SK-N-SH (cell line): Measurements from ENCODE around the gene SRSF6. TPM values are rescaled to one million over a fixed set of nuclear protein-coding genes. Genes with fewer than 3 reads are reported as not detected.

Experiments
- CTCF ChIA-PET: fragments of 300-600, 350-600 bp; formaldehyde crosslinking; extraction: SDS; loops from one replicate; lab custom pipeline; 2021; lab: Yijun Ruan, JAX
- POLR2A ChIA-PET: fragments of 350-600 bp; sonication (Branson Sonifier 250); formaldehyde crosslinking; extraction: SDS; loops from one replicate; lab custom pipeline; 2020; ENCODE audit warnings: antibody characterized with exemption, inconsistent platforms; lab: Yijun Ruan, JAX
- DNase-seq: peaks from one replicate; pipeline ENCODE4 v3.0.0; 2012
- H2AFZ ChIP-seq: fragments of 200-600 bp; sonication (generic); 2 replicates; pipeline ENCODE4 v1.8.1; 2016; ENCODE audit warnings: antibody characterized with exemption, mild to moderate bottlenecking, low read depth
- H3F3A ChIP-seq: fragments of 200-600 bp; sonication (generic); replicated peaks from 2 replicates; pipeline ENCODE3; 2016; ENCODE audit warnings: antibody characterized with exemption, mild to moderate bottlenecking; ENCODE audit not compliant: insufficient read depth
- H3K27ac ChIP-seq, 2 experiments: fragments of 200-500 bp in 1 of 2; fragments of 200-600 bp in 1 of 2; sonication (Bioruptor generic) in 1 of 2; sonication (generic), shearing (Covaris generic) in 1 of 2; 2 replicates each; pipeline versions ENCODE4 v1.5.1 to v1.6.1; 2014 to 2016; ENCODE audit warnings: low read depth in 2 of 2, inconsistent platforms in 1 of 2, low read length in 1 of 2, mild to moderate bottlenecking in 1 of 2, mixed read lengths in 1 of 2
- H3K27me3 ChIP-seq: fragments of 200-600 bp; sonication (generic), shearing (Covaris generic); 2 replicates; pipeline ENCODE4 v1.6.1; 2016; ENCODE audit warnings: mixed run types; ENCODE audit not compliant: insufficient read depth
- H3K36me3 ChIP-seq, 2 experiments: fragments of 200-500 bp in 1 of 2; fragments of 200-600 bp in 1 of 2; sonication (Bioruptor generic) in 1 of 2; sonication (generic) in 1 of 2; replicated peaks in 1 of 2; 2 replicates each; pipeline versions ENCODE3 to v1.5.1; 2014 to 2016; ENCODE audit warnings: low read length in 1 of 2, mild to moderate bottlenecking in 1 of 2; ENCODE audit not compliant: insufficient read depth in 2 of 2, control insufficient read depth in 1 of 2
- H3K4me1 ChIP-seq, 2 experiments: fragments of 200-500 bp in 1 of 2; fragments of 200-600 bp in 1 of 2; sonication (Bioruptor generic) in 1 of 2; sonication (generic), shearing (Covaris generic) in 1 of 2; 2 replicates each; pipeline versions ENCODE4 v1.5.1 to v1.6.1; 2014 to 2016; ENCODE audit warnings: low read depth in 1 of 2, low read length in 1 of 2, mixed run types in 1 of 2; ENCODE audit not compliant: insufficient read depth in 2 of 2, control insufficient read depth in 1 of 2
- H3K4me2 ChIP-seq: fragments of 200-600 bp; sonication (generic), shearing (Covaris generic); 2 replicates; pipeline ENCODE4 v1.6.1; 2017; ENCODE audit warnings: mixed run types
- H3K4me3 ChIP-seq, 2 experiments: fragments of 200-500 bp in 1 of 2; fragments of 200-600 bp in 1 of 2; sonication (Bioruptor generic) in 1 of 2; sonication (generic), shearing (Covaris generic) in 1 of 2; 2 replicates each; pipeline versions ENCODE4 v1.5.1 to v1.8.1; 2014 to 2016; ENCODE audit warnings: low read depth in 2 of 2, inconsistent platforms in 1 of 2, low read length in 1 of 2, mild to moderate bottlenecking in 1 of 2, mixed read lengths in 1 of 2, moderate library complexity in 1 of 2
- H3K79me2 ChIP-seq: fragments of 200-600 bp; sonication (generic); 2 replicates; pipeline ENCODE4 v1.8.1; 2017; ENCODE audit warnings: mild to moderate bottlenecking; ENCODE audit not compliant: insufficient read depth
- H3K9ac ChIP-seq: fragments of 200-600 bp; sonication (generic); 2 replicates; pipeline ENCODE4 v1.6.1; 2017; ENCODE audit warnings: mixed run types
- H3K9me2 ChIP-seq: fragments of 200-600 bp; sonication (generic); 2 replicates; pipeline ENCODE4 v1.6.1; 2017; ENCODE audit warnings: mixed run types
- H3K9me3 ChIP-seq: fragments of 200-600 bp; sonication (generic); 2 replicates; pipeline ENCODE4 v1.6.1; 2017; ENCODE audit warnings: mixed run types, mild to moderate bottlenecking, moderate library complexity
- H4K20me1 ChIP-seq: fragments of 200-600 bp; sonication (generic); 2 replicates; pipeline ENCODE4 v1.6.1; 2017; ENCODE audit warnings: mild to moderate bottlenecking, mixed run types; ENCODE audit not compliant: insufficient read depth
- ELF1 ChIP-seq: IDR thresholded peaks from 2 replicates; pipeline ENCODE4 v1.4.0; 2012
- EZH2phosphoT487 ChIP-seq: fragments of 200-600 bp; sonication (generic); IDR thresholded peaks from 2 replicates; pipeline ENCODE4 v1.6.1; 2017; ENCODE audit warnings: low read depth, mixed run types, mild to moderate bottlenecking, antibody characterized with exemption, moderate library complexity, borderline replicate concordance
- FOSL2 ChIP-seq: IDR thresholded peaks from 2 replicates; pipeline ENCODE4 v1.4.0; 2012; ENCODE audit warnings: low read depth, mild to moderate bottlenecking, moderate library complexity, borderline replicate concordance
- FOXJ3 ChIP-seq: sonication (generic); formaldehyde crosslinking; IDR thresholded peaks from 2 replicates; pipeline ENCODE4 v1.5.1; 2020; ENCODE audit warnings: mild to moderate bottlenecking, missing genetic modification reagents
- GABPA ChIP-seq: IDR thresholded peaks from 2 replicates; pipeline ENCODE4 v1.4.0; 2012; ENCODE audit warnings: low read depth, mild to moderate bottlenecking
- MXI1 ChIP-seq: IDR thresholded peaks from 2 replicates; pipeline ENCODE4 v1.6.1; 2012; ENCODE audit warnings: mild to moderate bottlenecking, low read depth, low read length, improper control_type of control experiment
- RAD21 ChIP-seq: IDR thresholded peaks from 2 replicates; pipeline ENCODE4 v1.6.1; 2012; ENCODE audit warnings: mild to moderate bottlenecking, low read length
- RFX5 ChIP-seq: IDR thresholded peaks from 2 replicates; pipeline ENCODE4 v1.6.1; 2012; ENCODE audit warnings: mild to moderate bottlenecking, improper control_type of control experiment, low read length
- SIN3A ChIP-seq: IDR thresholded peaks from 2 replicates; pipeline ENCODE4 v1.6.1; 2012; ENCODE audit warnings: low read depth, mild to moderate bottlenecking, low read length, moderate library complexity, borderline replicate concordance
- SMC3 ChIP-seq: IDR thresholded peaks from 2 replicates; pipeline ENCODE4 v1.6.1; 2012; ENCODE audit warnings: low read depth, low read length, improper control_type of control experiment
- TEAD4 ChIP-seq: IDR thresholded peaks from 2 replicates; pipeline ENCODE4 v1.4.0; 2012; ENCODE audit warnings: mild to moderate bottlenecking, borderline replicate concordance; ENCODE audit not compliant: insufficient read depth
- WGBS: methylation state at CpG from one replicate; pipeline ENCODE4 v1.1.6; 2017; ENCODE audit warnings: low lambda C conversion rate; 5-methylcytosine and 5-hydroxymethylcytosine counted together
- polyA plus RNA-seq, 3 experiments: library from polyadenylated mRNA; depleted of rRNA; stranded (reverse); fragments of >200 nt; gene quantifications; 2 replicates each; pipeline ENCODE4 v1.2.3, GENCODE V29; 2012
- TF ChIP-seq, protein P1 (sequence below): fragments of 150-350 bp; IDR thresholded peaks from 2 replicates; pipeline ENCODE4 v1.6.1; 2016; ENCODE audit warnings: mild to moderate bottlenecking, low read depth, low read length
- TF ChIP-seq, protein P2 (sequence below): IDR thresholded peaks from 2 replicates; pipeline ENCODE4 v1.4.0; 2012; ENCODE audit warnings: low read depth, borderline replicate concordance

Gene SRSF6
- polyA plus RNA-seq, 1 of the 3 experiments (the other 2 are of a cell fraction), result 92.6 TPM

- no peak for TF ChIP-seq EZH2phosphoT487
- TF ChIP-seq TEAD4, result no peak
- peak; percentile 63; the same call in 1 of the 2 replicates for TF ChIP-seq MXI1
- TF ChIP-seq ELF1, result no peak
- TF ChIP-seq, protein P1, sequence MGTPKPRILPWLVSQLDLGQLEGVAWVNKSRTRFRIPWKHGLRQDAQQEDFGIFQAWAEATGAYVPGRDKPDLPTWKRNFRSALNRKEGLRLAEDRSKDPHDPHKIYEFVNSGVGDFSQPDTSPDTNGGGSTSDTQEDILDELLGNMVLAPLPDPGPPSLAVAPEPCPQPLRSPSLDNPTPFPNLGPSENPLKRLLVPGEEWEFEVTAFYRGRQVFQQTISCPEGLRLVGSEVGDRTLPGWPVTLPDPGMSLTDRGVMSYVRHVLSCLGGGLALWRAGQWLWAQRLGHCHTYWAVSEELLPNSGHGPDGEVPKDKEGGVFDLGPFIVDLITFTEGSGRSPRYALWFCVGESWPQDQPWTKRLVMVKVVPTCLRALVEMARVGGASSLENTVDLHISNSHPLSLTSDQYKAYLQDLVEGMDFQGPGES, result 0 out of 2 replicates have a peak, but pooled peaks have one; percentile 20
- TF ChIP-seq, protein P2, sequence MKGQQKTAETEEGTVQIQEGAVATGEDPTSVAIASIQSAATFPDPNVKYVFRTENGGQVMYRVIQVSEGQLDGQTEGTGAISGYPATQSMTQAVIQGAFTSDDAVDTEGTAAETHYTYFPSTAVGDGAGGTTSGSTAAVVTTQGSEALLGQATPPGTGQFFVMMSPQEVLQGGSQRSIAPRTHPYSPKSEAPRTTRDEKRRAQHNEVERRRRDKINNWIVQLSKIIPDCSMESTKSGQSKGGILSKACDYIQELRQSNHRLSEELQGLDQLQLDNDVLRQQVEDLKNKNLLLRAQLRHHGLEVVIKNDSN, result no peak
- TF ChIP-seq, all 33 proteins: peak for 3
Measured at GRCh38 chr20:43456809-43457639, 672 bp upstream of the SRSF6 start (continued).

- no peak for TF ChIP-seq SMC3
- no peak for TF ChIP-seq GABPA
- no peak for TF ChIP-seq SIN3A
- TF ChIP-seq RAD21, result no peak
- no peak for TF ChIP-seq FOSL2
- TF ChIP-seq EZH2phosphoT487, result no peak
- TF ChIP-seq FOXJ3 (CRISPR knock-in tag), result no peak
- no peak for TF ChIP-seq RFX5
- TF ChIP-seq ELF1, result no peak
- POLR2A ChIA-PET, result interaction anchor here (0.6 to 3.1 kb wide), 8 partner anchors 8 to 553 kb away, joined by 4 to 40 read pairs (median 6); no protein-coding TSS in a partner anchor
- Histone ChIP-seq H3F3A (peaks cover 31% of the 10 kb centered on the region), H2AFZ (no peak overlapping the region), H3K4me3 (peak overlapping the region; percentile 72 to 90), H3K79me2 (peaks cover 58% of the 10 kb centered on the region), H4K20me1 (peaks cover 48% of the 10 kb centered on the region), H3K36me3 (peaks cover 46 to 47% of the 10 kb centered on the region in 2 experiments), H3K4me1 (peaks cover 6 to 16% of the 10 kb centered on the region in 2 experiments; a peak in 3 of 4 replicates), H3K27me3 (no peaks in the 10 kb centered on the region), H3K9me3 (no peaks in the 10 kb centered on the region), H3K4me2 (peak overlapping the region; percentile 97), H3K9me2 (no peaks in the 10 kb centered on the region), H3K27ac (peak overlapping the region; percentile 98 to 99; a peak in 2 of 4 replicates), H3K9ac (peak overlapping the region; percentile 100; the same call in 1 of the 2 replicates)
- 1% methylated on average over 27 of the region's 41 CpGs for WGBS
- CTCF ChIA-PET, result interaction anchor here (1.2 to 1.4 kb wide), 2 partner anchors 10 to 49 kb away, joined by 3 to 6 read pairs; partner anchors contain the start of gene L3MBTL1
- no peak for DNase-seq
Measured at GRCh38 chr20:43458422-43458924, 777 bp downstream of the SRSF6 start.
